Ishikawa (cell line): ENCODE data around the gene MYO7B.

ENCODE experiments used
- CEBPB ChIP-seq: IDR thresholded peaks from 2 replicates; pipeline ENCODE4 v1.6.1; 2012
- CREB1 ChIP-seq: IDR thresholded peaks from 2 replicates; pipeline ENCODE4 v1.6.1; 2012; ENCODE audit warnings: low read depth
- EGR1 ChIP-seq: IDR thresholded peaks from 2 replicates; pipeline ENCODE4 v1.6.1; 2012
- EP300 ChIP-seq: IDR thresholded peaks from 2 replicates; pipeline ENCODE4 v1.6.1; 2012; ENCODE audit warnings: borderline replicate concordance
- RAD21 ChIP-seq: IDR thresholded peaks from 2 replicates; pipeline ENCODE4 v1.6.1; 2012; ENCODE audit warnings: low read depth
- REST ChIP-seq: IDR thresholded peaks from 2 replicates; pipeline ENCODE4 v1.6.1; 2012; ENCODE audit warnings: low read depth, mild to moderate bottlenecking
- TAF1 ChIP-seq: IDR thresholded peaks from 2 replicates; pipeline ENCODE4 v1.6.1; 2012; ENCODE audit warnings: low read depth, mild to moderate bottlenecking
- TCF12 ChIP-seq: IDR thresholded peaks from 2 replicates; pipeline ENCODE4 v1.6.1; 2012; ENCODE audit warnings: low read depth
- TEAD4 ChIP-seq: IDR thresholded peaks from 2 replicates; pipeline ENCODE4 v1.6.1; 2012
- YY1 ChIP-seq: IDR thresholded peaks from 2 replicates; pipeline ENCODE4 v1.6.1; 2012; ENCODE audit warnings: low read depth
- TF ChIP-seq, protein P1 (sequence below): IDR thresholded peaks from 2 replicates; pipeline ENCODE4 v1.6.1; 2012
- TF ChIP-seq, protein P2 (sequence below): IDR thresholded peaks from 2 replicates; pipeline ENCODE4 v1.6.1; 2012

DNA sequence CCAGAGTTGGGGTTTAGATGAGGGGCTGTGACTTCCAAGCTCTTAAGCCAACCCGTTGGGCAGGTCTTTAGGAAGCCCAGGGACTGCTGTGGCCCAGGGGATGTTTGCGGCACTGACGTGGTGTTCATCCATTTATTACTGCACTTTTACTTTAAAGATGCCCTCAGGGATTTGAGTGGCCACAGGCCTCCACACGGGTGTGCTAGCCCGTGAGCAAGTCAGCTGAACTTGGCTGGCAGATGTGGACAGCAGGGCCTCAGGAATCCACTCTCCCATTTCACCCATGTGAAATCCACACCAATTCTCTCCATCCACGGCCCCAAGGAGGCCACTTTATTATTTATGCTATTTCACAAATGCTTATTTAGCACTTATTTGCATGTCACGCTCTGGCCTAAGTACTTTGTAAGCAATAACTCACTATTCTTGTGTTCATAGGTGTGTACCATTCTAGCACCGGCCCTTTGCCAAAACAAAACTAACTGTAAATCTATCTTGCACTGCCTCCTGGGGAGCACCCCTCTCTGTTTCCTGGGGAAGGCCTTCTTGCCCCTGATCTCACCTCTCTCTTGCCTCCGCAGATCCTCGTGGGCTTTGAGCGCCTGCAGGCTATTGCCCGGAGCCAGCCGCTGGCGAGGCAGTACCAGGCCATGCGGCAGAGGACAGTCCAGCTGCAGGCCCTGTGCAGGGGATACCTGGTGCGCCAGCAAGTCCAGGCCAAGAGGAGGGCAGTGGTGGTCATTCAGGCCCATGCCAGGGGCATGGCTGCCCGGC is 71.3 kb downstream of the MYO7B start:
- no peak for TF ChIP-seq CEBPB
- no peak for TF ChIP-seq TCF12
- TF ChIP-seq REST = no peak
- TF ChIP-seq TAF1 = no peak
- no peak for TF ChIP-seq EP300
- TF ChIP-seq, protein P1, sequence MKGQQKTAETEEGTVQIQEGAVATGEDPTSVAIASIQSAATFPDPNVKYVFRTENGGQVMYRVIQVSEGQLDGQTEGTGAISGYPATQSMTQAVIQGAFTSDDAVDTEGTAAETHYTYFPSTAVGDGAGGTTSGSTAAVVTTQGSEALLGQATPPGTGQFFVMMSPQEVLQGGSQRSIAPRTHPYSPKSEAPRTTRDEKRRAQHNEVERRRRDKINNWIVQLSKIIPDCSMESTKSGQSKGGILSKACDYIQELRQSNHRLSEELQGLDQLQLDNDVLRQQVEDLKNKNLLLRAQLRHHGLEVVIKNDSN = no peak
- no peak for TF ChIP-seq TEAD4
- no peak for TF ChIP-seq YY1
- TF ChIP-seq EGR1 = no peak
- no peak for TF ChIP-seq RAD21
- TF ChIP-seq, protein P2, sequence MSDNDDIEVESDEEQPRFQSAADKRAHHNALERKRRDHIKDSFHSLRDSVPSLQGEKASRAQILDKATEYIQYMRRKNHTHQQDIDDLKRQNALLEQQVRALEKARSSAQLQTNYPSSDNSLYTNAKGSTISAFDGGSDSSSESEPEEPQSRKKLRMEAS = no peak
- no peak for TF ChIP-seq CREB1
